Measurements from ENCODE around the gene KRT71. TPM values are rescaled to one million over a fixed set of nuclear protein-coding genes. Genes with fewer than 3 reads are reported as not detected.

The KRT71 gene
- total RNA-seq, 1 experiment from 2014 or later: not detected

- no peak for TF ChIP-seq EZH2phosphoT487 (IDR thresholded peaks at IDR 0.05; ENCODE audit: borderline replicate concordance)
- no peak for TF ChIP-seq RAD21 (IDR thresholded peaks at IDR 0.05; ENCODE audit: low read depth)
- TF ChIP-seq SIN3A (IDR thresholded peaks at IDR 0.05; ENCODE audit: low read depth): no peak
- no peak for TF ChIP-seq CBX3 (IDR thresholded peaks at IDR 0.05; ENCODE audit: low read depth)
- TF ChIP-seq SRF (IDR thresholded peaks at IDR 0.05; ENCODE audit: low read depth): no peak
- TF ChIP-seq SP1 (IDR thresholded peaks at IDR 0.05; ENCODE audit: low read depth): no peak
- no peak overlapping the region for H3K27ac ChIP-seq (ENCODE audit: low read depth, low read length)
- ATAC-seq (no peak), DNase-seq (ENCODE audit: low read depth, low spot score) (no peak)
- H3K27me3 ChIP-seq (ENCODE audit: insufficient read depth, low read length): no peaks in the 10 kb centered on the region
- H2AFZ ChIP-seq (ENCODE audit: low read depth, low read length, poor library complexity, severe bottlenecking): no peak overlapping the region
- no TSS peak for BruUV-seq (replicated peaks)
- H4K20me1 ChIP-seq (ENCODE audit: insufficient read depth): no peaks in the 10 kb centered on the region
- no peaks in the 10 kb centered on the region for H3K79me2 ChIP-seq (ENCODE audit: insufficient read depth, low read length)
- peaks cover 34 to 60% of the 10 kb centered on the region in 2 experiments for H3K4me1 ChIP-seq (ENCODE audit: control insufficient read depth in 1 of 2, insufficient read depth in 2 of 2, low read length in 2 of 2)
- no peak overlapping the region for H3K9ac ChIP-seq (ENCODE audit: low read length)
- no peaks in the 10 kb centered on the region for H3K36me3 ChIP-seq (ENCODE audit: control insufficient read depth in 1 of 2, insufficient read depth in 2 of 2, low read length in 2 of 2)
- H3K9me2 ChIP-seq (ENCODE audit: insufficient read depth): no peaks in the 10 kb centered on the region
- no peak overlapping the region for H3K4me3 ChIP-seq (replicated peaks in 1 of 2; ENCODE audit: low read depth in 1 of 2, low read length in 2 of 2)
- H3K4me2 ChIP-seq (ENCODE audit: low read length): peak overlapping the region; percentile 14; the same call in 1 of the 2 replicates
- CTCF ChIA-PET: no interaction called here
- POLR2A ChIA-PET: no interaction called here
- RAD21 ChIA-PET (ENCODE audit: low non-redundant PET in 1 of 2, low total read pairs in 2 of 2, uncharacterized antibody in 2 of 2, unreplicated experiment in 2 of 2): no interaction called here
- H3K9me3 ChIP-seq (ENCODE audit: control insufficient read depth in 1 of 2, insufficient read depth in 1 of 2, low read depth in 1 of 2, low read length in 2 of 2): no peaks in the 10 kb centered on the region
- intact Hi-C loops (cut with micrococcal nuclease): no loop called here
Observed at GRCh38 chr12:52524241-52524897, 28.6 kb downstream of the KRT71 start.

GRCh38 chr12:52523824-52524223 is 29.1 kb downstream of the KRT71 start:
- BruUV-seq (replicated peaks): no TSS peak
- Histone ChIP-seq H3K9me2 (ENCODE audit: insufficient read depth) (no peaks in the 10 kb centered on the region), H3K36me3 (ENCODE audit: control insufficient read depth in 1 of 2, insufficient read depth in 2 of 2, low read length in 2 of 2) (no peaks in the 10 kb centered on the region), H4K20me1 (ENCODE audit: insufficient read depth) (no peaks in the 10 kb centered on the region), H2AFZ (ENCODE audit: low read depth, low read length, poor library complexity, severe bottlenecking) (no peak overlapping the region), H3K9me3 (ENCODE audit: control insufficient read depth in 1 of 2, insufficient read depth in 1 of 2, low read depth in 1 of 2, low read length in 2 of 2) (no peaks in the 10 kb centered on the region), H3K27me3 (ENCODE audit: insufficient read depth, low read length) (no peaks in the 10 kb centered on the region), H3K9ac (ENCODE audit: low read length) (no peak overlapping the region), H3K4me2 (ENCODE audit: low read length) (no peak overlapping the region), H3K4me3 (replicated peaks in 1 of 2; ENCODE audit: low read depth in 1 of 2, low read length in 2 of 2) (no peak overlapping the region), H3K79me2 (ENCODE audit: insufficient read depth, low read length) (no peaks in the 10 kb centered on the region), H3K4me1 (ENCODE audit: control insufficient read depth in 1 of 2, insufficient read depth in 2 of 2, low read length in 2 of 2) (peaks cover 34 to 60% of the 10 kb centered on the region in 2 experiments), H3K27ac (ENCODE audit: low read depth, low read length) (no peak overlapping the region)
- POLR2A ChIA-PET: no interaction called here
- intact Hi-C loops (cut with micrococcal nuclease): no loop called here
- CTCF ChIA-PET: no interaction called here
- no peak for ATAC-seq
- DNase-seq (ENCODE audit: low read depth, low spot score): no peak
- RAD21 ChIA-PET (ENCODE audit: low non-redundant PET in 1 of 2, low total read pairs in 2 of 2, uncharacterized antibody in 2 of 2, unreplicated experiment in 2 of 2): no interaction called here
- TF ChIP-seq EGR1 (IDR thresholded peaks at IDR 0.05; ENCODE audit: low read depth): no peak
- no peak for TF ChIP-seq MAX (IDR thresholded peaks at IDR 0.05)
- TF ChIP-seq POLR2AphosphoS5 (IDR thresholded peaks at IDR 0.05; ENCODE audit: low read depth, low read length): no peak
- TF ChIP-seq EZH2 (IDR thresholded peaks at IDR 0.05): no peak
- TF ChIP-seq TCF7L2 (IDR thresholded peaks at IDR 0.05; ENCODE audit: borderline replicate concordance, extremely low read depth, insufficient read depth, insufficient read length): no peak
- TF ChIP-seq ZFX (IDR thresholded peaks at IDR 0.05): no peak
- TF ChIP-seq CBX3 (IDR thresholded peaks at IDR 0.05; ENCODE audit: low read depth): no peak
- TF ChIP-seq RAD21 (IDR thresholded peaks at IDR 0.05; ENCODE audit: low read depth): no peak
- TF ChIP-seq CTCF (IDR thresholded peaks at IDR 0.05 in 2 of 3, conservative IDR thresholded peaks at IDR 0.05 in 1 of 3; ENCODE audit: borderline replicate concordance in 1 of 3, insufficient read depth in 1 of 3, low read depth in 2 of 3, low read length in 2 of 3): no peak
- no peak for TF ChIP-seq CEBPB (IDR thresholded peaks at IDR 0.05; ENCODE audit: low read depth)
- TF ChIP-seq REST (IDR thresholded peaks at IDR 0.05; ENCODE audit: low read depth): no peak
- TF ChIP-seq EZH2phosphoT487 (IDR thresholded peaks at IDR 0.05; ENCODE audit: borderline replicate concordance): no peak
